Cardiac fibroblast (primary cell): ENCODE results near the gene ABCC1.
"Not testable (repeated sequence)": the region's sequence is repeated elsewhere in the genome, so short reads cannot be mapped to it uniquely, and the experiment has no call there.

ENCODE experiments used
- DNase-seq, 2 donors: peaks; one replicate each; pipeline versions ENCODE4 v3.0.0 to v3.0.0-alpha.2; 2010; ENCODE audit warnings: low read depth in 2 of 2
- H3K4me3 ChIP-seq, 2 donors: replicated peaks in 1 of 2; 1 replicate in 1 of 2; 2 replicates in 1 of 2; pipeline ENCODE4 v1.5.1; 2011; ENCODE audit warnings: low read depth in 2 of 2, low read length in 2 of 2, mild to moderate bottlenecking in 2 of 2, moderate library complexity in 1 of 2
- TF ChIP-seq, protein P1 (sequence below): IDR thresholded peaks from one replicate; pipeline ENCODE4 v1.5.1; 2011; ENCODE audit warnings: low read depth, mild to moderate bottlenecking, low read length, inconsistent platforms

Gene ABCC1

DNA sequence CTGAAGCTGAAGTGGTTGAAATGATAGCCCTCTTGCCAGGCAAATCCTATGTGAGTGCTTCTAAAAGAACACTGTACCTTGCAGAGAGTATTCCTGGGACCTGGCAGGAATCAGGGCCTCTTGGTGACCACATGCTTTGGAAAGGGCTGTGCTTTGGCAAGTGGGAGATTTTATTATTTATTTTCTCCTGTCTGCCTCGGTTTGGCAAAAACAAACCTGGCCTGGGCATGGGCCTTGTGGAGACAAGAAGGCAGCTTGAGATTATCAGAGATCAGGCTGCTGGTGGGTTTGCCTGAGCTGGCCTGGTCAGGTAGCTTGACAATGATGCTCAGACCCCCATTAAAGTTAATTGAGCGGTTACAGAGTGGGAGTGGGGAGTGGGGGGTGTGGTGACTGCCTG lies 24.6 kb downstream of the ABCC1 start:
- TF ChIP-seq, protein P1, sequence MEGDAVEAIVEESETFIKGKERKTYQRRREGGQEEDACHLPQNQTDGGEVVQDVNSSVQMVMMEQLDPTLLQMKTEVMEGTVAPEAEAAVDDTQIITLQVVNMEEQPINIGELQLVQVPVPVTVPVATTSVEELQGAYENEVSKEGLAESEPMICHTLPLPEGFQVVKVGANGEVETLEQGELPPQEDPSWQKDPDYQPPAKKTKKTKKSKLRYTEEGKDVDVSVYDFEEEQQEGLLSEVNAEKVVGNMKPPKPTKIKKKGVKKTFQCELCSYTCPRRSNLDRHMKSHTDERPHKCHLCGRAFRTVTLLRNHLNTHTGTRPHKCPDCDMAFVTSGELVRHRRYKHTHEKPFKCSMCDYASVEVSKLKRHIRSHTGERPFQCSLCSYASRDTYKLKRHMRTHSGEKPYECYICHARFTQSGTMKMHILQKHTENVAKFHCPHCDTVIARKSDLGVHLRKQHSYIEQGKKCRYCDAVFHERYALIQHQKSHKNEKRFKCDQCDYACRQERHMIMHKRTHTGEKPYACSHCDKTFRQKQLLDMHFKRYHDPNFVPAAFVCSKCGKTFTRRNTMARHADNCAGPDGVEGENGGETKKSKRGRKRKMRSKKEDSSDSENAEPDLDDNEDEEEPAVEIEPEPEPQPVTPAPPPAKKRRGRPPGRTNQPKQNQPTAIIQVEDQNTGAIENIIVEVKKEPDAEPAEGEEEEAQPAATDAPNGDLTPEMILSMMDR = no peak
- no peak overlapping the region for H3K4me3 ChIP-seq
- DNase-seq = no peak

DNA sequence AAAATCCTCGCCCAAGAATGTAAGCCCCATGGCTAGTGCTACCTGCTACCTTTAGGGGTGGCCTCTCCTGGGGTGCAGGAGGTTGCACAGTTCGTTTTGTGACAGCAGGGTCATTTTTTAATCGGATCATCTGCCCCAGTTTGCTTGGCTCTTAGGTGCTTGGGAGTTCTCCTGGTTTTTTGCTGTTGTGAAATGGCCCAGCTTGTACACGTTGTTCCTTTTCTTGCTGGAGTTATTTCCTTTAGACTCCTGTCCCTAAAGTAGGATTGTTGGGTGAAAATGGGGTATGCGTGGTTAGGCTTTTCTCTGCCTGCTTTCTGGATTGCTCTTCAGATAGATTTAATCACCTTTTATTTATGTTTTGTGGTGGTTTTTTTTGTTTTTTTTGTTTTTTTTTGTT lies 25.8 kb downstream of the ABCC1 start:
- TF ChIP-seq, protein P1 = no peak
- no peak overlapping the region for H3K4me3 ChIP-seq
- peak in 1 of 2 donors; percentile 31 for DNase-seq

DNA sequence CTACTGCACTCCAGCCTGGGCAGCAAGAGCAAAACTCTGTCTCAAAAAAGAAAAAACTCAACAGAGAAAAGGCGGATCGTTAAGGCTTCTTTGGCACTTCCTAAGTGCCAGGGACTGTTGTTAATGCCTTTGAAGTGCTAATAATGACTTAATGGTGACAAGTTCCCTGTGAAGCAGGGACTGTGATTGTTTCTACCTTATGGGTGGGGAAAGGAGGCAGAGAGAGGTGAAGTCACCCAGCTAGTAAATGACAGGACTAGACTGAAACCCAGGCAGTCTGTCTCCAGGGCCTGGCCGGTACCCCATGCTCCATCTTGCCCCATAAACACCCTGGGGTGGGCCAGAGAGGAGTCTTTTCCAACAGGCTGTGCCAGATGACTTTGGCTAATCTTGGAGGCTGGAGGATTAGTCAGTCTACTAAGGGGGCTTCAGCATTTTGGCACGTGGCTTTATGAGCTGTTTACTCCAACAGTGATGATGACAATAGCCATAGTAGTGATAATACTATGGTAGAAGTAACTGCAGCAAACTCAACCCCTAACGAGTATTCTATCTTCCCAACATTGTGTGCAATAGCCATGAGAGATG lies 26.9 kb downstream of the ABCC1 start:
- no peak overlapping the region for H3K4me3 ChIP-seq
- no peak for DNase-seq
- TF ChIP-seq, protein P1 = no peak

DNA sequence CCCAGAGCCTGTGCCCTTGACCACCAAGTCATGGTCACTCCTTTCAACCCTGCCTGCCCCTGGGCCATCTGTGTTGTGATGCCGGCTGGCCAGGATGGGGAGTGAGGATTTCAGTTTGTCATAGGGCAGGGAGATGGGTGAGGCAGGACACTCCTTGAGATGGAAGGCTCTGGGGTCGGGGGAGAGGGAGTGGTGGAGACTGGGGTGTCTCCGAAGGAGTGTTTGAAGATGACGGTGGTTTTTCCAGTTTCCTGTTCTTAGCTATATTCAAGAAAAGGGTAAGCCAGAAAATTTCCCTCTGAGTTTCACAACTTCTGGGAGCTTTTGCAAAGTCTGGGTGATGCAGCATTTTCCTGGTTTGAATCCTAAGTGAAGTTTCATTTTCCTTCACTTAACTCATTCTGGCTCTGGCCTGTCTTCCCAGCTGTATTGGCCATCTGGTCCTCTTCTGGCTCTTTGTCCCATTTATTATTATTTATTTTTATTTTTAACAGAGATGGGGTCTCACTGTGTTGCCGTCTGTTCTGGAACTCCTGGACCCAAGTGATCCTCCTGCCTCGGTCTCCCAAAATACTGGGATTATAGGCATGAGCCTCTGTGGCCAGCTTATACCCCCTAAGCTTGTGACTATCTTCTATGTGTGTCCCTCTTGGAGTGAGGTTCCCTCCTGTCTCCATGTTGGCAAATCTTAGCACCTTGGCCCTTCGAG lies 27.7 kb downstream of the ABCC1 start:
- H3K4me3 ChIP-seq = no peak overlapping the region
- DNase-seq = peak; percentile 81 to 91

DNA sequence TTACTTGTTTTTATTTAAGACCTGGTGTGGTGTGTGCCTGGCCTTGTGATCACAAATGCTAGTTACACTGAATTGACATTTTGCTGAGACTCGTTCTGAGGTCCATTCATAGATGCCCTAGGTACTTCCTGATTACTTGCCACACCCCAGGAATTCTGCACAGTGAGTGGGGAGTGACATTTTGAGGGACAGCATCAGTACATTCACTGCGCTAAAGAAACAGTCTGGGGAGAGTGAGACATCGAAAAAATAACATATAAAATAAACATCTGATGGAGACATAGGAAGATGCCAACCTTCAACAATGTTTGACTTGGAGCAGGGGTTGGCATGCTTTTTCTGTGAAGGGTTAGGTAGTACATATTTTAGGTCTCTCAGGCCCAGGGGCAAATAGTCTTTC lies 30.4 kb downstream of the ABCC1 start:
- TF ChIP-seq, protein P1 = no peak
- H3K4me3 ChIP-seq = no peak overlapping the region
- no peak for DNase-seq

More for the DNA sequence above, 27.7 kb downstream of the ABCC1 start:
- TF ChIP-seq, protein P1 = no peak

DNA sequence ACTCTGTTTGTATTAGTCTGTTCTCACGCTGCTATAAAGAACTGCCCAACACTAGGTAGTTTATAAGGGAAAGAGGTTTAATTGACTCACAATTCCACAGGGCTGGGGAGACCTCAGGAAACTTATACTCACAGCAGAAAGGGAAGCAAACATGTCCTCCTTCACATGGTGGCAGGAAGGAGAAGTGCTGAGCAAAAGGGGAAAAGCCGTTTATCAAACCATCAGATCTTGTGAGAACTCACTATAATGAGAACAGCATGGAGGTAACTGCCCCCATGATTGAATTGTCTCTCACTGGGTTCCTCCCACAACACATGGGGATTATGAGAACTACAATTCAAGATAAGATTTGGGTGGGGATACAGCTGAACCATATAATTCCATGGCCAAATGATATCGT lies 30.9 kb downstream of the ABCC1 start:
- DNase-seq = no peak
- H3K4me3 ChIP-seq = no peak overlapping the region
- TF ChIP-seq, protein P1 = no peak

DNA sequence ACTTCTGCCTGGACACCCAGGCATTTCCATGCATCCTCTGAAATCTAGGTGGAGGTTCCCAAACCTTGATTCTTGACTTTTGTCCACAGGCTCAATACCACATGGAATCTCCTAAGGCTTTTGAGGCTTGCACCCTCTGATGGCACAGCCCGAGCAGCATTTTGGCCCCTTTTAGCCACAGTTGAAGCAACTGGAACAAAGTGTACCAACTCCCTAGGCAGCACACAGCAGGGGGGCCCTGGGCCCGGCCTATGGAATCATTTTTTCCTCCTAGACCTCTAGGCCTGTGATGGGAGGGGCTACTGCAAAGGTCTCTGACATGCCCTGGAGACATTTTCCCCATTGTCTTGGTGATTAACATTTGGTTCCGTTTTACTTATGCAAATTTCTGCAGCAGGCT lies 32.0 kb downstream of the ABCC1 start:
- DNase-seq = no peak
- TF ChIP-seq, protein P1 = no peak
- H3K4me3 ChIP-seq = no peak overlapping the region

DNA sequence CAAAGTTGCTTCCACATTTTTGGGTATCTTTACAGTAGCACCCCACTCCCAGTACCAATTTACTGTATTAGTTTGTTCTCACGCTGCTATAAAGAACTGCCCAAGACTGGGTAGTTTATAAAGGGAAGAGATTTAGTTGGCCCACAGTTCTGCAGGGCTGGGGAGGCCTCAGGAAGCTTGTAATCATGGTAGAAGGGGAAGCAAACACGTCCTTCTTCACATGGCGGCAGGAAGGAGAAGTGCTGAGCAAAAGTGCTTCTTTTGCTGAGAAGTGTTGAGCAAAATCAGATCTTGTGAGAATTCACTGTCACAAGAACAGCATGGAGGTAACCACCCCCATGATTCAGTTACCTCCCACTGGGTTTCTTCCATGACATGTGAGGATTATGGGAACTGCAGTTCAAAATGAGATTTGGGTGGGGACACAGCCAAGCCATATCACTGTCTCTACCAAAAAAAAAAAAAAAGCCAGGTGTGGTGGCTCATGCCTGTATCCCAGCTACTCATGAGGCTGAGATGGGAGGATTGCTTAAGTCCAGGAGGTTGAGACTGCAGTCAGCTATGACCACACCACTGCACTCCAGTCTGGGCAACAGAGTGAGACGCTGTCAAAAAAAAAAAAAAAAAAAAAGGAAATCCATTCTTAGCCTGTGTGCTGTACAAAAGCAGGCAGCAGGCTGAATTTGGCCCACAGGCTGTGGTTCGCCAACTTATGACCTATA lies 32.9 kb downstream of the ABCC1 start:
- DNase-seq, H3K4me3 ChIP-seq: not testable (repeated sequence)
